Measurements from ENCODE around the gene CTR9.

The CTR9 gene

DNA sequence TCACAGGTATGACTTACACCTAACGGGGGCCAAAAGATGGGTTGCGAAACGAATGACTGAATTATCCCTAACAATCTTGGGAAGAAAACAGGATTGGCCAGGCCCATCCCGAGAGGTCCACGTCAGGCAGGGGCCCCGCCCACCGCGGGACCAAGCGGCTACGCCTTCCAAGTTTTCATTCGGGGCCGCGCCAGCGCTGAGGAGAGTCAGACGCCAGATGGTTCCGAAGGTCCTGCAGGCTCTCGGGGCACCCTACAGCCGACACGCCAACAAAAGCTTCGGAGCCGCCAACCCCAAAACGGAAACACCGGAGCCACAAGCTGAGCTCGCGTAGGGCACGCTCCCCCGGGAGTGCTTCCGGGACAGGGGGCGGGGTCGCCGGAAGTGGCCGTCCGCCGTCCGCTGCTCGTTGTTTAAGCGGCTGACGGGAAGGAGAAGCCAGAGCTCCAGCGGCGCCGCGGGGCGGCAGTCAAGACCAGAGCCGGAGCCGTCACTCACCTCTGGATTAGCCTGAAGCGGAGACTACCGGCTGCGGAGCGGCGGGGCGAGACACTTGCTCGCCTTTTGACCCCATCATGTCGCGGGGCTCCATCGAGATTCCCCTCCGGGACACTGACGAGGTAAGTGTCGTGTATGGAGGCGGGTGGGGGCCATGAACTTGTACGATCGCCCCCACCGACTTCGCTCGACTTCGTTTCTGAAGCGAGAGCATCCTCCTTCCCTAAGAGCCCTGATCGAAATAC, at the start of gene CTR9:
TSS of gene CTR9 (plus strand) at position 409 of the 743 bp plus-strand sequence. CDS start at position 576, 167 bp downstream.
- DNase-seq, result peak; percentile 93

DNA sequence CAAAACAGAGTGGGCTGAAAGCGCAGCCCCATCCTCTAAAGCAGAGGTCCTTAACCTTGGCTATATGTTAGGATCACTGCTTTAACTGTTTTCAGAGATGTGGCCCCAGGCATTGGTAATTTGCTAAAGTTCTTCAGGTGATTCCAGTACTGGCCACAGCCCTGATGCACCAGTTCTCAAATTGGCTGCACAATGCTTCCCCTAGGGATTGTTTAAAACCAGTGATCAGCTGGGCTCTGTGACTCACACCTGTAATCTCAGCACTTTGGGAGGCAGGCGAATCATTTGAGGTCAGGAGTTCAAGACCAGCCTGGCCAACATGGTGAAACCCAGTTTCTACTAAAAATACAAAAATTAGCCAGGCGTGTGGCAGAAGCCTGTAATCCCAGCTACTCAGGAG, 49.1 kb upstream of the CTR9 start:
- peak; percentile 39 for DNase-seq

DNA sequence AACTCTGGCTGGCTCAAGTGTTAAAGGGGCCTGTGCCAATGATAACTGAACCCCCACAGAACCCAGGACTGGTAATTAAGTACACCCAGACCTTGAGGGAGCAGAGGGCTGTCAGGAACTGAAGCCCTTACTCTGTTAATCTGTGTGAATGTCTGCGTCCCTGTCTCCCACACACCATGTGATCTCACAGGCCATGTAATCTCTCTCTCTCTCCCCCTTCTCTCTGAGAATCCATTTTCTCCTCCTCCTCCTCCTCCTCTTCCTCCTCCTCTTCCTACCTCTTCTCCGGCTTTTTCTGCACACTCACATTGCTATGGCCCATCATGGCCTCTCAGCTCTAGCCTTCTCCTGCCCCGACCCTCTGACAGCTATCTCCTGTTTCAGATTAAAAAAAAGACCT, 42.9 kb upstream of the CTR9 start:
- no peak for DNase-seq

DNA sequence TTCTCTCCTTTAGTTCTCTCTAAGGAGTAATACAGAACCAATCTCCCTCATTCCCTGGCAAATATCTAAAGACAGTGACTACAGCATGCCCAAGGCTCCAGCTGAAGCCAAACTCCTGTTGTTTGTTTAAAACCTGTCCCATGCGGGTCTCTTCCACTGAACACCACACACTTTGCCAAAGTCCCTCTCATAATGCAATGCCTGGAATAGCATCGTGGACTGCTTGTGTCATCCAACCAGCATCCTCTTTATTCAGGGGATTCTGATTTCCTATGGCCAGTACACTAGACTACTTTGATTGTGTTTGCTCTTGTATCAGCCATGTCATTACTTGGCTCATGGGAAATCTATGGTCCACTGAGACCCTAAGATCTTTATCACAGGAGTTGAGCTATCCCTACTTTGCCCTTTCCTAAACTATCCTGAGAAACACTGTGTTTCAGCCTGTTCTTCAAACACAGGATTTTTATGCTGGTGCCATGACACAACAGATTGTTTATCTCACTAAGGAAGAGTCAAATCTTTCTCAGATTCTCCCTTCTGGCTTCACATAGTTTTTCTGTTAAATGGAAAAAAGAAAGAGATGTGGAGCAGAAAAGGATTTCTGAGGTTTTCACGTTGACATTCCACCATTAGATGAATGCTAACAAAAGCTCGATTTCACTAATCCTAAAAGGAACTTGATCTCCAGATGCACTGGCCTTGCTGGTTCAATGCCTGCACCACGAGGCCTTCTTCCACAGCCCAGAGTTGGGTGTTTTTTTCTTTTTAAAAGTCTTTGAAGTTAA, 41.6 kb upstream of the CTR9 start:
- no peak for DNase-seq

DNA sequence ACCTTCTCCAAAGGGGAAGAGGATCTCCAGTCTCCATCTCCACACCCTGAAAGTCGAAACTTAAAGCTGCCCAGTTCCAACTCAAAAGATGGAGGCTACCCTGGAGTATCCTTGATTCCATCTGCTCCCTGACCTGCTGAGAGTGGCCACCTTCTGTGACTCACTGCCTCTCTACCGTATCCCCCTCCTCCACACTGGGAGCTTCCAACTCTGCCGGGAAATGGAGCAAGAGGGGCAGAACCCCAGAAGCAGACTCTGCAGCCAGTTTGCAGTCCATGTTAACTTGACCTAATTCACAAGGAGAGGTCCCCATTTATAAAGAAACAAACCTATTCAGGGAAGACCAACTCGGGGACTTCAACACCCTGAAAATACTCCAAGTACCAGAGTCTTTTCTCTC, 35.5 kb upstream of the CTR9 start:
- DNase-seq, result no peak

DNA sequence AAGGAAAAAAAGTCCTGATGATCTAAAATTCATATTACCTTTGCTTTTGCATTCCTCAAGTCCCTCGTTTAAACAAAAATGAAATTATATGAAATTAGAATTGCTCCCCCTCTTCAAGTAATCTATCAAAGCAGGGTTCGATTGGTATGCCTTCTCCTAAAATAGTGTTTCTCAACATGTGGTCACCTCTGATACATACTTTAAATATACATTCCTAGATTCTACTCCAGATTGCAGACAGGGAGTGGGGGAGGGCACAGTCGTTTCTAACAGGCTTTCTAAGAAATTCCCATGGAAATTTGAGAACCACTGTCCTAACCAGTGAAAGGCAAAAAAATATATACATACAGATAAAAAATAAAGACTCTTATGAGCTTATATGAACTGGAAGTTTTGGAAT, 34.9 kb upstream of the CTR9 start:
- peak; percentile 87 for DNase-seq

DNA sequence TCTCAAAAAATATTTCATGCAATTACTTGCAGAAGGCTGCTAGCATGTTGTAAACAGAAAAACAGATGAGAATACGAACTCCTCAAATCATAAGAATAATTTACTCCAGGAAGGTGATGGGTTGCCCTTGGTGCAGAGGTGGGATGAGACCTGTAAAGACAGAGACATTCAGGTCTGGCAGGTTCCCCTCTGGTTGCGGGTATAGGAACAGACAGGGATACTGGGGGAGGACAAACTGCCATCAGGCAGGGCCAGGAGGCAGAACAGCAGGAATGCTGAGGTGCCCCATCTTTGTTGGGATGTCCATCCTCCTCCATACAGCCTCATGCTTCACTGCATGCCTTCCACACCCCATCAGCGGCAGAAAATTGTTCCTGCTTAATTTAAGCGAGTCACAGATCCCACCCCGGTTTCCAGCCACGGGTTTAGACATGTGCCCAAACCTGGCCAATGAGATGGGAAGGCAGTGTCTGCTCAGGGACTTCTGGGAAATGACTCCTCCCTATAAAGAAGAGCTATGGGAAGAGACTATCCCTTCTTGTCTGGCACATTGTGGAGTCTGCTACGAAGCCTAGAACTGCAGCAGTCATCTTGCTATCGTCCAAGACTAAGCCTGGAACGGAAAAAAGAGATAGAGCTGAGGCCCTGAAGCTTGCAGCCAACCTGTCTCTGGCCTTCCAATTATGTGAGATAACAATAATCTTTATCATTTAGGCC, 34.3 kb upstream of the CTR9 start:
- DNase-seq, result peak; percentile 49

DNA sequence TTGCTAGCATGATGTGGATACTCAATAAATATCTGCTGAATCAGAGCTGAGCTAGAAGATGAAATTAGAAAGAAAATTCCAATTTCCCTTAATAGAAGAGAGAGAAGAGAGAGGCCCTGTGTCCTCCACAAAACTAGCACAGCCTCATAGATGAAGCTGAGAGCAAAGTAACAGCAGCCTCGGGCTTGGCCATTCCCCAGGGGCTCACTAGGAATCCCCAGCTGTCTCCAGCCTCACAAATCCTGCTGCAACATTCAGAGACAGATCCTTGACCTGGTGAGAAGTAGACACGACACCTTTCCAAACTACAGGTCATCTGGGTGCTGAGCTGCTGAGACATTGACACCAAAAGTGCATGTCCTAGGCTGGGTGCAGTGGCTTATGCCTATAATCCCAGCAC, 31.4 kb upstream of the CTR9 start:
- DNase-seq, result no peak

DNA sequence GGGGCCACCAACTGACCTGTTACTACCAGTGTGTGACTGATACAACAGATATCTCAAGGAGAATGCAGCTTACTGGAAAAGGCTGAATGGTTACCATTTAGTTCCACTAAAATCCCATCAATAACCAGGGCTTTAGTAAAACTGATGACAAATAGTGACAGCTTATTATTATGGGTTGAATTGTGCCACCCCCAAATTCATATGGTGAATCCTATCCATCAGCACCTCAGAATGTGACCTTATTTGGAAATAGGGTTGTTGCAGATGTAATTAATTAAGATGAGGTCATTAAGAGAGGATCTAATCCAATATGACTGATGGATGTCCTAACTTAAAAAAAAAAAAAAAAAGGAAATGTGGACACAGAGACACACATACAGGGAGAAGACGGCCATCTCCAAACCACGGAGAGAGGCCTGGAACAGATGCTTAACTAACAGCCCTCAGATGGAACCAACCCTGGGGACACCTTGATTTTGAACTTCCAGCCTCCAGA, 30.1 kb upstream of the CTR9 start:
- DNase-seq, result peak; percentile 50

DNA sequence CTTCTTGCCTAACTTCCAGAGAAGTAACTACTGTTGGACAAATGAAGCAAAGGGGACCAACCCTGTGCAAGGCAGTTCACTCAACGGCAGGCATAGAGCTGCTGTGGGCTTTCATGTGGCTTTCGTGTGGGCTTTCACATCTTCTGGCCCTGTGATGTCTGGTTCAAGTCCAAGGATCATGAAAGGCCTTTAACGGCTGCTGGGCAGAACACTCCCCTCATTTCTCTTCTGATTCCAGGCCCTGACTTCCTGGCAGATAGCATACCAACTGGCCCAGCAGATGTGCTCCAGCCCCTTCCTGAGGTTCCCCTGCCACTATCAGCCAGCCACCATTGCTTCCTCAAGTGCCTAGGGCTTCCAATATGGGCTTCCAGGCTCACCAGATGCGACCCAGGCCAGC, 28.7 kb upstream of the CTR9 start:
- DNase-seq, result no peak

DNA sequence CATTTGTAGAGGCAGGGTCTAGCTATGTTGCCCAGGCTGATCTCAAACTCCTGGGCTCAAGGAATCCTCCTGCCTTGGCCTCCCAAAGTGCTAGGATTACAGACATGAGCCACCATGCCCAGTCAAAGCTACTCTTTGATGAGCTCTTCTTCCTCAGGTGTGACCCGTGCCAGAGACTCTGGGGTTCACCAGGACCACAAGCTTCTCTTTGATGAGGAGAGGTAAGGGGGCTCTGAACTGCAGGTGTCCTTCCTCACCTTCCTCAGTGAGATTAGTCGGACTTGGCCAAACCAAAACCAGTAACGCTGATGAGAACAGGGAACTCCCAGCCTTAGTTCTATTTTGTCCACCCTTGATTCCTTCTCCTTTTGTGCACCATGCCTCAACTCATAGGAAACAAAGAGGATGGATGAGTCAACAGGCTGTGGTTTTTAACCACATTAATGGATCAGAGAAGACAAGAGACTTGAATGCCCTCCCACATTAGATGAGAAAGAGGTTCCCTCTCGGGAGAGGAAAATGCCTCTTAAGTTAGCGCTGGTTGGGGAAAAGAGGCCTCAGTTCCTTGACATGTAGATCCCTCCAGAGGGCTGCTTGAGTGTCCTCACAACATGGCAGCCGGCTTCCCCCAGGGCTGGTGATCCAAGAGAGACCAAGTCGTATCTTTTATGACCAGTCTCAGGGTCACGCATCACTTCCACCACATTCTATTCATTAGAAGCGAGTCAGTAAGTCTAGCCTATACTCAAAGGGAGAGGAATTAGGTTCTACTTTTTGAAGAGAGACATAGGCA, 25.7 kb upstream of the CTR9 start:
- peak; percentile 88 for DNase-seq

DNA sequence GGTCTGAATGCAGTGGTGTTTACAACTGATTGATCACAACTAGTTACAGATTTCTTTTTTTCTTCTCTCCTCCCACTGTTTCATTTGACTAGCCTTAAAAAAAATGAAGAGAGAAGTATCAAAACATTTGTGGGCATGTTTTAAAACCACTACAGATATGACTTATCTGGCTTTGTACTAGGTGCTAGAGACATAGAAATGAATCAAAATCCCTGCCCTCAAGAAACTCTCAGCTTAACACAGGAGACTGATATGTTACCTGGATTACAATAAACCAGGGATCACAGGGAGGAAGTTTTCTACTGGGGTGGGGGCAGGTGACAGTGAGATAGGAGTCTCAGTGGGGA, 25.2 kb upstream of the CTR9 start:
- no peak for DNase-seq

DNA sequence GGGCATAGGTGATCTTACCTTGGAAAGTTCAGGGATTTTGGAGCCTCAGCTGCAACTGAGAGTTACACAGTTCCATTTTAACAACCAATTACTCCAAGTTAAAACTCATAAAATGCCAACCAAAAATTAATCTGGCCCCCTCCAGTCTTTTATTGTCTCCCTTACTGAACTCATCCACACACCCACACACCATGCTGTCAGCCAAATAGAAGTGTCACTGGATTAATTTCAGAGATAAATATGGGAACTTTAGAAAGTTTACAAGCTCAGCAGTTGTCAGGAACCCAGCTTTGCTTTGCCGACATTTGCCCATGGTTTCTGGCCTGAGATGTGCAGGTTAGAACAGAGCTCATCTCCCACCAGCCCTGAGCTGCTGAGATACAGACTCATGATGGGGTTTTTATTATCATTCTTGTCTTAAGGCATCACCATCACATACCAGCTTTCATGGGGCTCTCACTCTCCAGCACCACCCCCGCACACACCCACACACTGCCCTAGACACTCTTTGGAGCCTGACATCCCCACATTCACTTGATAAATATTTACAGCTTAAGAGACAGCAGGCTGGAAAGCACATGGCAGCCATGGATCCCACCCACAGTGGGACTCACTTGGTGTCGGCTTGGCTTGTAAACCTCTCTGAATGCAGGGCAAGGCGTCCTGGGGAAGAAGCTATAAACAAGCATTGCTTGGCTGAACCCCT, 23.7 kb upstream of the CTR9 start:
- DNase-seq, result peak; percentile 66

DNA sequence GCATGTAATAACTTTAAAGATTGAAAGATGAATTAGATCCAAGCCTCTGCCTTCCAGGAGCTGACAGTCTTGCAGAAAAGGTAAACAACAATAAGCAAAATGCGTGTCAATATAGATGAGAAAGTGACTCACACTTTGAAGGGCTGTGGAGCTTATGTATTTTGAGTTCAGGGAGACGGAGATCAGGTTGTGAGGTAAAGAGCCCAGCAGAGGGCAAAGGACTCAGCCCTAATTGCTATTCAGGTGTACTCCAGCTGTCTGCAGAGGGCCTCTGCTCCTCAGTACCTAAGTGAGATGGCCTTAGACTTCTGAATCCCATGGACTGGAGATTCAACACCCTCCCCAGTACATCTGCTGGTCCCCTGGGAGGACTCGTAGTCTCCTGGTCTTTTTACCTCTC, 22.9 kb upstream of the CTR9 start:
- no peak for DNase-seq

DNA sequence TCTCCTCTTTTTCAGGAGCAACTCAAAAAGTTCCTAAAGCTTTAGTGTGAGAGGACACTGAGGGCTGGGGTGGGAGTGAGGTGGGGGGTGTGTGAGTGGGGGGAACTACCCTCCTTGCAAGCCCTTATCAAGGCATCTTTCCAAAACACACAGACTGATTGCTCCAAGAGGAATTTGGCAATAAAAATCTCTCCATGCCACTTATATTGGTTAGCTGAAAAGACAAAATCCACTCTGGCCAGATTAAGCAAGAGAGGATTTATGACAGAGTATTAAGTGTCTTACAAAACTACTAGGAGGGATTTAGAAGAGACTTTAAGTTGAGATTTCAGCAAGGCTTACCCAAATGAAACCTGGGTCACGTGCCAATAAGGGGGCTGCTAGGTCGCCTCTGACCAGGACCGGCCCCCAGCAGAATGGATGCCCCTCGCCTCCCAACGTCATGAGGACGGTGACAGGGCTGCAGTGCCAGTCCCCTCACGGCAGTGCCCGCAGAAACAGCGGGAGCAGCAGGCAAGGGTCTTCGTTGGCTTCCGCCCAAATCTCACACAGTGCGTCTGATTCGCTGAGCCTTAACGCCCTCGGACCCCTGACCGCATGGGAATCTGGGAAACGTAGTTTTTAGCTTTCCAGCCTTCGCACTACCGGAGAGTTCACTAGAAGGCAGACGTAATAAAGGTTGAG, 22.1 kb upstream of the CTR9 start:
- peak; percentile 63 for DNase-seq

DNA sequence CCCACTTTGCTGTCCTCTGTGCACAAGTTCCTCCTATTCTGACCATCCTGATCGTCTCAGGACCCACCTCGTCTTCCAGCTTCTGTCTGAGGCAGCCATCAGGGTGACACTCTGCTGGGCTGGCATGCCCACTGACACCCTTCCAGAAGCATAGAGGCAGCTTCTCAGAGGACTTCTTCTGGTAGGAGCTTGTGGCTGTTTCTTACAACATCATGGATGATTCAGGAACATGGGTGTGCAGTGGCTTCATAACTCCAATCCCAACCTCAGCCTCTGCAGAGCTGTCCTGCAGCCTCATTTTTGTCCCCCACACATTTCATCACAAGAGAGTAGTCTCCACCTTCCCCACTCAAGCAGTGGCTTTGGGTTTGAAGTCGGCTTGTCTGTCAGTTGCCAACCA, 20.9 kb upstream of the CTR9 start:
- DNase-seq, result no peak

DNA sequence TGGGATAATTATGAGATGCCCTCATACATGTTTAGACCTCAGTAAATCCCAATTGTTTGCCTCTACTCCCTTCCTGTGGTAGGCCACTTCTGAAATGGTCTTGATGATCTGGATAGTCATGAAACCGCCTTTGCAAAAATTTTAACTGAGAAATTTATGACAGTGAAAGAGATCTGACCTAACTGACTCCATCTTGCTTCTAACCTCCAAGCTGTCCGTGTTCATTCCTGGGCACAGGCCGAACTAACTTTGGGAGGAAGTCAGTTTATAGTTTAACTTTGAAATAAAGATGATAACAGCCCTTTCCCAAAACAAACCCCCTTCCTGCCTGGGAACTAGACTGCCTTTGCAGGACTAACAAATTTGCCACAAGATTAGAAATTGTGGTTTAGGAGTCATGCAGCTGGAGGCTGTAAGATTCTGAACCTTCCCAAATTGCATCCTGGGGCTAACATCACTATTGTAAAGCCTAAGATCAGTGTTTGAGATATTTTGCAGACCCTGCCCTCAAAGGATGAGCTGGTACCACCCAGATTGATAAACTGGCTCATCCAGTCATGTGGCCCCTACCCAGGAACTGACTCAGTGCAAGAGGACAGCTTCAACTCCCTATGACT, 19.9 kb upstream of the CTR9 start:
- DNase-seq, result no peak

DNA sequence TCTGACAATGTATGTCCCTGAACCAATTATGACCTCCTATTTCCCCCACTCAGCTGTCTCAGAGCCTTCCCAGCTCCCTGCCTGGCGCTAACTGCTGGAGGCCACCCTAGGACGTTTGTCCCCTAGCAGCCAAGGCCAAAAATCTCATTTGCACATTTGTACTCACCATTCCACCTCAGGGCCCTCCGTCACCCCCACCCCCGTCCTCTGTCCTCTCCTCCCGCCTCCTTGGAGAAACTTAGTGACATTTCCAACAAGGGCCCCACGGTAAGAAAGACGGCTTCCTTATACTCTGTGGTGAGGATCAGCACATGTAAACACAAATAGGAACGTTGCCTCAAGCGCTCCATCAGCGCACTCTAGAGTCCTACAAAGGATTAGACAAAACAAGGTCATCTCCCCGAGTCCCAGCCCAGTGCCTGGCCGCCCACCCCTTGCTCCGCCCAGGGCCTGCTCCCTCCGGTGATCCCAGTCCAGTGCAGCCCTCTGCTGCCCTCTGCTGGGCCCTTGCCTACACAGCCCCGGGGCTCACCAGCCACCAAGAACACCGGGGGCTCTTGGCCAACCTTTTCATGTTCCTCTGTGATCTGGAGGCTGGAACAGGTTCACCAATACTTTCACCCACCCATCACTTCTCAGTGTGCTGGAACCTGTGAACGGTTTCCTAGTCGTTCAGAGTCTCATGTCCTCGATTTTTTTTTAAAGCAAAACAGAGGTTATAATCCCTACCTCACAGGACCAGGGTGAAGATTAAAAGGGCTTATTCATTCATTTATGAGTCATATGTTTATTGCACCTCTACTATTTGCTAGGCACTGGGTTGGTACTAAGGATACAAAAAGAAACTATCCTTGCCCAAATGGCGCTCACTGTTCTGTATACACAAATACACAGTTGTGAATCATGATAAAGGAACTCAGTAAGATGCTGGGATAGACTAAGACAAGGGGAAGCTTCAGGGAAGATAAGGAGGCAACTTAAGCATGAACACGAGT, 15.3 kb upstream of the CTR9 start:
- DNase-seq, result peak; percentile 93

DNA sequence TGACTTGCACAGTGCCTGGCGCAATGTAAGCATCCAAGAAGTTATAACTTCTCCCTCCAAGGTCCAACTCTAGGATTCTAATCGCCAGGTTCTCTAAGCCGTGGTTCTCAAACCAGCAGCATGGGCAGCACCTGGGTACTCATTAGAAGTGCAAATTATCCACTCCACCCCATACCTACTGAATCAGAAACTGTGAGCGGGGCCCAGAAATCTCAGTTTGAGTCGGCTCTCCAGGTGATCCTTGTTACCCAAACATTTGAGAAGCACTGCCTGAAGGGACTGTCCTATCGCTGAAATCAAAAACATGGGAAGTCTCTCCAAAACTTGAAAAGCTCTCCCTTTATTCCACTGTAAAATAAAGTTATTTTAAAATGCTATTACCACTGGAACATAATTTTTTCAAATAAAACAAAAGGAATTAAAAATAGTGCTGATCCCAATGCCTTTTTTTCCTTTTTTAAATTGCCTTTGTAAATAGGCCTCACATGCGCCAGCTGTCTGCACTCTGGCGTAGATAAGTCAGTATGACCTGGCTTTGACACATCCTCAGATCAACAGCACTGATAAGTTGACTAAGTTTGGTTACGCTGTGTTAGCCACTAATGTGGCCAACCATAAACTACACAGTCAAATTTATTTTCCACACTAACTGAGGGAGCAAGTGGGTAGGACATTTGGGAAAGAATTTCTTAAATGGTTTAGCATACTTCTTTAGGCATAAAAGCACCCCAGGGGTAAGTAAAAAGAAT, 8.4 kb upstream of the CTR9 start:
- DNase-seq, result peak; percentile 65

Measured in fibroblast of skin of right biceps (primary cell).